ENCODE data around the gene ACVR1. TPM values are rescaled to one million over a fixed set of nuclear protein-coding genes. Genes with fewer than 3 reads are reported as not detected.

ACVR1 gene
- total and polyA plus RNA-seq, 3 donors from 2014 or later: 10.3 to 15.3 (median 14.9) TPM

- H3K27me3 ChIP-seq: no peaks in the 10 kb centered on the region
- intact Hi-C loops (cut with DNase I; ENCODE audit: low total_unique reads): no loop called here
- no peak for DNase-seq
- no peak overlapping the region for H3K27ac ChIP-seq
- H3K9me3 ChIP-seq: no peaks in the 10 kb centered on the region
- H3K36me3 ChIP-seq (ENCODE audit: low read depth, missing control alignments): no peaks in the 10 kb centered on the region
- H3K4me3 ChIP-seq: no peak overlapping the region
- 77 to 82% methylated on average over 7 of the region's 7 CpGs for WGBS, 2 donors
- TF ChIP-seq POLR2A (IDR thresholded peaks at IDR 0.05) (no peak), CTCF (IDR thresholded peaks at IDR 0.05) (no peak)
- H3K4me1 ChIP-seq: peaks cover 6% of the 10 kb centered on the region
Observed at GRCh38 chr2:157787364-157787938, 88.7 kb downstream of the ACVR1 start.

GRCh38 chr2:157786663-157787363 is 89.3 kb downstream of the ACVR1 start:
- WGBS, 2 donors: 76 to 88% methylated on average over 5 of the region's 5 CpGs
- no peak overlapping the region for H3K4me3 ChIP-seq
- H3K27ac ChIP-seq: no peak overlapping the region
- no peaks in the 10 kb centered on the region for H3K36me3 ChIP-seq (ENCODE audit: low read depth, missing control alignments)
- no peaks in the 10 kb centered on the region for H3K27me3 ChIP-seq
- H3K4me1 ChIP-seq: peaks cover 6% of the 10 kb centered on the region
- DNase-seq: no peak
- TF ChIP-seq CTCF (IDR thresholded peaks at IDR 0.05) (no peak), POLR2A (IDR thresholded peaks at IDR 0.05) (no peak)
- intact Hi-C loops (cut with DNase I; ENCODE audit: low total_unique reads): no loop called here
- H3K9me3 ChIP-seq: no peaks in the 10 kb centered on the region

DNA sequence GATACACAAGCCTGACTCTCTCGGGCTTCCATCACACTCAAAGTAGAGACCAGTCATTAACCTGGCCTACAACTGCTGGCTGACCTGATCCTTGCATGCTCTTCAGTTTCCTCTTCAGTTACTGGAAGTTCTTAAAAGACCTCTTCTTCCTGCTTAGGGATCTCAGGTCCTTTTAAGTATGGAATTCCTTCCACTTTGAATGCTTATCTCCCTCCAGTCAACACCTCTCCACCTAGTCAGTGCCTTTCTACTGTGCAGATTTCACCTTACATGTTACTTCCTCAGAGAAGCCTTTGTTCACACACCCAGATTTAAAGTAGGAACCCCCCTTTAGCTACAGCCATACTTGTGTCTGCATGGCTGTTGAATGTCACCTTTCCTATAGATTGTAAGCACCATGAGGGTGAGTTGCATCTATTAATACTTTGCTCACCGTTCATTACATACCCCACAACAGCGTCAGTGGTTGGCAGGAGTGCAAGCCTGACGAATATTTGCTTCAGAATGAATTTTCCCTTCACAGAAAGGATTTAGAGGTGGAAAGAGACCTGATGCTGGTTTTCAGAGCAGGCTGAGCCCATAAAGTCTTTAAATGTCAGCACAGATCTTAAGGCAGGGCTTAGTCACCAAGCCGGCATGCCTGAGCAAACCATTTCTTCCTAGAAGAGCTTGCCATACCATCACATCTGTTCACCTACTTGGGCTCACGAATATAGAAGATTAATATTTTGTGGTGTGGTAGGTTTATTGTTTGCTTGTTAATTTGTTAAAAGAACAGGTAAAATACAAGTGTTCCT is 90.1 kb downstream of the ACVR1 start:
- DNase-seq: no peak

DNA sequence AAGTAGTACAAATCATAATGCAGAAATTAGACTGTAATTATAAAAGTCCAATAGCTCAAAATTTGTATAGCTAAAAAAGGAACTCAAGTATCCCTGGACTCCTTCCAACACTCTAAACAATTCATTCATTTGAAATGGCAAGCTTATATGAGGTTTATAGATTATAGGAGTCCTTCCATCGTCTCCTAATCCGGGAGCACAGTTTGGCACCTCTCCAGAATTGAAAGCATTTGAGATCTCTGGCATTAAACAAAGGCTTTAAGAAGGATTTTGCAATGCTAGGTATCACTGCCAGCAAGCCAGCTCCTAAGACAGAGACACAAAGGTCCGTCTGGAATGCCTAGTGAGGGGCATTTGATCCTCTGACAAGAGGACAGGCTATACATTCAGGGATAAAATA is 90.9 kb downstream of the ACVR1 start:
- Histone ChIP-seq H3K4me3 (no peak overlapping the region), H3K27me3 (no peaks in the 10 kb centered on the region), H3K36me3 (ENCODE audit: low read depth, missing control alignments) (no peaks in the 10 kb centered on the region), H3K4me1 (peaks cover 6% of the 10 kb centered on the region), H3K27ac (no peak overlapping the region), H3K9me3 (no peaks in the 10 kb centered on the region)
- TF ChIP-seq POLR2A (IDR thresholded peaks at IDR 0.05) (no peak), CTCF (IDR thresholded peaks at IDR 0.05) (no peak)
- no peak for DNase-seq
- intact Hi-C loops (cut with DNase I; ENCODE audit: low total_unique reads): no loop called here
- 30 to 50% methylated on average over 3 of the region's 3 CpGs for WGBS, 2 donors

More for the DNA sequence above, 90.1 kb downstream of the ACVR1 start:
- intact Hi-C loops (cut with DNase I; ENCODE audit: low total_unique reads): no loop called here
- H3K27me3 ChIP-seq: no peaks in the 10 kb centered on the region
- TF ChIP-seq POLR2A (IDR thresholded peaks at IDR 0.05) (no peak), CTCF (IDR thresholded peaks at IDR 0.05) (no peak)
- H3K9me3 ChIP-seq: no peaks in the 10 kb centered on the region
- H3K27ac ChIP-seq: no peak overlapping the region
- peaks cover 6% of the 10 kb centered on the region for H3K4me1 ChIP-seq
- WGBS, 2 donors: 91 to 95% methylated on average over 6 of the region's 6 CpGs
- no peaks in the 10 kb centered on the region for H3K36me3 ChIP-seq (ENCODE audit: low read depth, missing control alignments)
- no peak overlapping the region for H3K4me3 ChIP-seq

Measured in testis (tissue), 3 donors.